ENCODE results near the gene HMG20B. TPM values are rescaled to one million over a fixed set of nuclear protein-coding genes. Genes with fewer than 3 reads are reported as not detected.

The HMG20B gene
- total and polyA plus RNA-seq, 2 of the 8 experiments (the other 6 are each of a cell fraction or from before 2014, with no cell fraction given): 42.9 to 74.2 TPM

GRCh38 chr19:3538258-3538929 is 34.4 kb upstream of the HMG20B start:
- TF ChIP-seq USF2 (IDR thresholded peaks at IDR 0.05; ENCODE audit: low read length) (no peak), CTCF (IDR thresholded peaks at IDR 0.05; ENCODE audit: control extremely low read depth in 1 of 3, insufficient read depth in 1 of 3, low read depth in 1 of 3, low read length in 3 of 3) (peak in 2 of 3 experiments; percentile 26 to 31; a peak in 2 of 4 replicates), RAD21 (IDR thresholded peaks at IDR 0.05 in 1 of 2, conservative IDR thresholded peaks at IDR 0.05 in 1 of 2; ENCODE audit: low read depth in 2 of 2, low read length in 2 of 2) (peak in 1 of 2 experiments; percentile 26; a peak in 1 of 4 replicates), POLR2A (IDR thresholded peaks at IDR 0.05; ENCODE audit: control extremely low read depth in 1 of 2, low read depth in 2 of 2, low read length in 2 of 2) (peak in 1 of 2 experiments; percentile 52; a peak in 1 of 3 replicates)
- Histone ChIP-seq H2AK5ac (ENCODE audit: low read depth, low read length) (peak overlapping the region; percentile 93), H2BK20ac (ENCODE audit: low read length) (no peak overlapping the region), H3K79me1 (ENCODE audit: low read depth, low read length) (0 out of 2 replicates have a peak, but pooled peaks cover 2% of the 10 kb centered on the region), H2BK15ac (ENCODE audit: low read length) (no peak overlapping the region; the same call in 1 of the 2 replicates), H4K8ac (ENCODE audit: extremely low read depth, insufficient read depth, low read length) (no peak overlapping the region), H3K27me3 (replicated peaks in 1 of 4; ENCODE audit: control insufficient read depth in 3 of 4, extremely low read depth in 1 of 4, insufficient read depth in 3 of 4, low read length in 3 of 4) (no peaks in the 10 kb centered on the region), H2BK12ac (ENCODE audit: low read depth, low read length) (no peak overlapping the region), H3K9me3 (ENCODE audit: insufficient read depth in 2 of 2, low read depth in 1 of 2, low read length in 1 of 2) (no peaks in the 10 kb centered on the region), H2AFZ (ENCODE audit: low read length) (no peak overlapping the region), H3K36me3 (ENCODE audit: control insufficient read depth in 2 of 4, insufficient read depth in 4 of 4, low read length in 3 of 4) (peaks cover 0 to 19% (median 7%) of the 10 kb centered on the region in 4 experiments; a peak in 6 of 8 replicates), H3K14ac (ENCODE audit: insufficient read length) (no peak overlapping the region), H4K5ac (ENCODE audit: insufficient read length, low read depth, low read length) (no peak overlapping the region), H3K27ac (ENCODE audit: low read depth, low read length) (no peak overlapping the region), H4K20me1 (replicated peaks in 1 of 2; ENCODE audit: control insufficient read depth in 1 of 2, insufficient read depth in 2 of 2, low read length in 2 of 2) (peaks cover 8 to 16% of the 10 kb centered on the region in 2 experiments), H3K56ac (replicated peaks; ENCODE audit: insufficient read length, low read depth, low read length) (no peak overlapping the region), H3K4ac (replicated peaks; ENCODE audit: insufficient read length, low read depth, low read length) (no peak overlapping the region), H4K91ac (replicated peaks; ENCODE audit: insufficient read length, low read length) (no peak overlapping the region), H3K9ac (replicated peaks in 1 of 4; ENCODE audit: extremely low read depth in 1 of 4, low read depth in 3 of 4, low read length in 3 of 4) (no peak overlapping the region), H3K23me2 (ENCODE audit: low read depth, low read length) (no peaks in the 10 kb centered on the region), H3K79me2 (ENCODE audit: control insufficient read depth in 1 of 2, insufficient read depth in 2 of 2, low read length in 2 of 2) (no peaks in the 10 kb centered on the region), H2BK5ac (ENCODE audit: low read depth, low read length) (no peak overlapping the region), H3K23ac (ENCODE audit: insufficient read length) (no peak overlapping the region), H3K4me3 (ENCODE audit: extremely low read depth in 1 of 4, insufficient read depth in 2 of 4, low read depth in 3 of 4, low read length in 4 of 4) (no peak overlapping the region), H3K4me2 (ENCODE audit: insufficient read depth in 1 of 2, low read depth in 2 of 2, low read length in 2 of 2) (no peak overlapping the region), H3K18ac (ENCODE audit: extremely low read depth, low read length) (no peak overlapping the region), H2BK120ac (replicated peaks; ENCODE audit: low read depth, low read length) (no peak overlapping the region), H3K4me1 (replicated peaks in 1 of 4; ENCODE audit: control insufficient read depth in 3 of 4, insufficient read depth in 4 of 4, low read length in 3 of 4) (peaks cover 3 to 11% (median 6%) of the 10 kb centered on the region in 4 experiments; a peak in 6 of 7 replicates)
- WGBS, 2 experiments (ENCODE audit: extremely low coverage in 1 of 2, insufficient coverage in 1 of 2, insufficient read length in 1 of 2, insufficient replicate concordance in 2 of 2, low coverage in 1 of 2, low lambda C conversion rate in 2 of 2, missing lambda C conversion rate in 1 of 2): 83% methylated on average over 25 of the region's 25 CpGs; no CpG with 5 or more reads in 1 of the 2 experiments
- DNase-seq (ENCODE audit: low read depth in 1 of 2, low spot score in 2 of 2): no peak
- FAIRE-seq: no peak
- ChIA-PET CTCF (ENCODE audit: partially characterized antibody) (interaction anchor here (0.7 to 1.9 kb wide), 13 partner anchors 8 to 208 kb away, joined by 3 to 8 read pairs (median 3); no protein-coding TSS in a partner anchor), POLR2A (ENCODE audit: partially characterized antibody) (interaction anchor here (0.7 to 4.0 kb wide), 12 partner anchors 7 to 259 kb away, joined by 3 to 30 read pairs (median 4); partner anchors contain the start of genes FZR1 and MFSD12)
